Calu3 (cell line): ENCODE measurements around the gene CYP3A5. TPM values are rescaled to one million over a fixed set of nuclear protein-coding genes. Genes with fewer than 3 reads are reported as not detected.
"Not testable (repeated sequence)": the region's sequence is repeated elsewhere in the genome, so short reads cannot be mapped to it uniquely, and the experiment has no call there.

Source experiments
- Bru-seq: library from RNA; stranded (reverse); fragments of 400-500 nt; gene quantifications from one replicate; lab custom pipeline; 2021; lab: Mats Ljungman, UMichigan
- BruChase-seq, 2 experiments: library from RNA; stranded (reverse); fragments of 400-500 nt; gene quantifications; one replicate each; lab custom pipeline; 2021; lab: Mats Ljungman, UMichigan
- BruUV-seq: library from RNA; stranded (reverse); fragments of 400-500 nt; replicated peaks from 2 replicates; lab custom pipeline; 2021; lab: Mats Ljungman, UMichigan
- CTCF ChIA-PET: fragments of 300-600 bp; sonication (Branson Sonifier 250); formaldehyde crosslinking; loops from one replicate; lab custom pipeline; 2022; ENCODE audit warnings: antibody characterized with exemption; lab: Charles Lee
- DNase-seq: peaks from one replicate; pipeline ENCODE4 v3.0.0; 2022
- H3K27ac Mint-ChIP-seq: one replicate; pipeline ENCODE4 v1.8.0; 2022; ENCODE audit warnings: mixed read lengths; ENCODE audit not compliant: unreplicated experiment
- H3K27me3 Mint-ChIP-seq: one replicate; pipeline ENCODE4 v1.8.0; 2022; ENCODE audit warnings: mixed read lengths; ENCODE audit not compliant: unreplicated experiment
- H3K36me3 Mint-ChIP-seq: one replicate; pipeline ENCODE4 v1.8.0; 2022; ENCODE audit warnings: mild to moderate bottlenecking, moderate library complexity, mixed read lengths; ENCODE audit not compliant: insufficient read depth, unreplicated experiment
- H3K4me1 Mint-ChIP-seq: one replicate; pipeline ENCODE4 v1.8.0; 2022; ENCODE audit warnings: mild to moderate bottlenecking, low read depth, mixed read lengths; ENCODE audit not compliant: unreplicated experiment
- H3K4me3 Mint-ChIP-seq: one replicate; pipeline ENCODE4 v1.8.0; 2022; ENCODE audit warnings: mild to moderate bottlenecking, low read depth, moderate library complexity, mixed read lengths; ENCODE audit not compliant: unreplicated experiment
- H3K9me3 Mint-ChIP-seq: one replicate; pipeline ENCODE4 v1.8.0; 2022; ENCODE audit warnings: low read depth, mixed read lengths; ENCODE audit not compliant: unreplicated experiment
- CTCF ChIP-seq: fragments of 200-600 bp; IDR thresholded peaks from one replicate; pipeline ENCODE4 v1.8.0; 2022; ENCODE audit warnings: antibody characterized with exemption; ENCODE audit not compliant: unreplicated experiment
- intact Hi-C: fragments of 100-400 bp; cut with micrococcal nuclease; formaldehyde crosslinking; loops from one replicate; pipeline ENCODE4 v1.10.0; 2022; ENCODE audit not compliant: unreplicated experiment
- long read RNA-seq: library from polyadenylated mRNA; stranded (forward); transcript quantifications from one replicate; pipeline ENCODE4 v2.0.0, GENCODE V29; 2022
- total RNA-seq: library from RNA; stranded (reverse); gene quantifications from 2 replicates; pipeline ENCODE4 v1.2.3, GENCODE V29; 2022

The CYP3A5 gene
- 44.9 and 70.7 TPM in 2 replicates for total RNA-seq
- Bru-seq, nascent RNA = percentile 86 among the genes with signal in this experiment
- BruChase-seq, experiment 1, labeled RNA remaining after a 6-hour chase = percentile 82 among the genes with signal in this experiment
- percentile 81 among the genes with signal in this experiment for BruChase-seq, experiment 2, labeled RNA remaining after a 2-hour chase
- long read RNA-seq, transcript CYP3A5-201 (13 exons, 1,720 nt) = major isoform, 8 of 59 reads
- long read RNA-seq, partial matches to known transcripts = 13 of 59 reads
- long read RNA-seq, other reads (novel, unspliced or antisense) = 36 of 59 reads

GRCh38 chr7:99679400-99680191 lies at the start of gene CYP3A5:
Gene CYP3A5, minus strand, starts transcription at chr7:99679996. Its CDS starts 100 bp downstream, at chr7:99679896.
- intact Hi-C loops = no loop called here
- CTCF ChIA-PET = interaction anchor here (0.7 to 1.0 kb wide), 2 partner anchors 20 to 159 kb away, joined by 3 read pairs; no protein-coding TSS in a partner anchor

GRCh38 chr7:99728615-99729014 lies 48.8 kb upstream of the CYP3A5 start:
- Mint-ChIP-seq H3K4me1 (no peaks in the 10 kb centered on the region), H3K4me3 (no peak overlapping the region), H3K27ac (no peak overlapping the region), H3K27me3 (no peaks in the 10 kb centered on the region), H3K9me3 (no peaks in the 10 kb centered on the region), H3K36me3 (no peaks in the 10 kb centered on the region)
- intact Hi-C loops = no loop called here
- CTCF ChIA-PET = interaction anchor here (0.9 to 2.0 kb wide), 2 partner anchors 8 to 14 kb away, joined by 3 to 4 read pairs; no protein-coding TSS in a partner anchor
- no TSS peak for BruUV-seq
- DNase-seq = peak; percentile 17
- no peak for TF ChIP-seq CTCF

More at GRCh38 chr7:99679400-99680191, at the start of gene CYP3A5:
- Mint-ChIP-seq H3K27ac (peak within 1 kb of the TSS; percentile 90), H3K36me3 (peaks cover 27% of the 10 kb centered on the region), H3K4me3 (peak within 1 kb of the TSS; percentile 68), H3K27me3 (no peaks in the 10 kb centered on the region), H3K4me1 (peaks cover 26% of the 10 kb centered on the region), H3K9me3 (peaks cover 3% of the 10 kb centered on the region)
- no peak for TF ChIP-seq CTCF
- BruUV-seq = TSS peak; percentile 74
- peak; percentile 37 for DNase-seq

GRCh38 chr7:99723201-99723600 lies 43.4 kb upstream of the CYP3A5 start:
- BruUV-seq, H3K27me3 Mint-ChIP-seq, DNase-seq, H3K27ac Mint-ChIP-seq, H3K36me3 Mint-ChIP-seq, H3K4me3 Mint-ChIP-seq, intact Hi-C loops, H3K9me3 Mint-ChIP-seq, CTCF ChIA-PET: not testable (repeated sequence)
- peaks cover 11% of the 10 kb centered on the region for H3K4me1 Mint-ChIP-seq

- TF ChIP-seq CTCF = no peak
Observed at GRCh38 chr7:99720800-99721595, 41.2 kb upstream of the CYP3A5 start.

More at GRCh38 chr7:99720800-99721595, 41.2 kb upstream of the CYP3A5 start:
- no TSS peak for BruUV-seq
- Mint-ChIP-seq H3K9me3 (peaks cover 2% of the 10 kb centered on the region), H3K27ac (peak overlapping the region; percentile 44), H3K36me3 (no peaks in the 10 kb centered on the region), H3K27me3 (no peaks in the 10 kb centered on the region), H3K4me3 (peak overlapping the region; percentile 22), H3K4me1 (peaks cover 11% of the 10 kb centered on the region)
- no peak for DNase-seq
- CTCF ChIA-PET = interaction anchor here (1.0 kb wide), 1 partner anchor 8 kb away, joined by 3 read pairs; no protein-coding TSS in a partner anchor
- intact Hi-C loops = no loop called here
